GM18517 (cell line): ENCODE results near the gene ARHGAP22.

Experiments
- ATAC-seq: cut with Tn5 transposase; IDR thresholded peaks from one replicate; pipeline ENCODE4 v1.9.1; 2021; ENCODE audit warnings: mild to moderate bottlenecking, moderate library complexity; ENCODE audit not compliant: unreplicated experiment

The ARHGAP22 gene

DNA sequence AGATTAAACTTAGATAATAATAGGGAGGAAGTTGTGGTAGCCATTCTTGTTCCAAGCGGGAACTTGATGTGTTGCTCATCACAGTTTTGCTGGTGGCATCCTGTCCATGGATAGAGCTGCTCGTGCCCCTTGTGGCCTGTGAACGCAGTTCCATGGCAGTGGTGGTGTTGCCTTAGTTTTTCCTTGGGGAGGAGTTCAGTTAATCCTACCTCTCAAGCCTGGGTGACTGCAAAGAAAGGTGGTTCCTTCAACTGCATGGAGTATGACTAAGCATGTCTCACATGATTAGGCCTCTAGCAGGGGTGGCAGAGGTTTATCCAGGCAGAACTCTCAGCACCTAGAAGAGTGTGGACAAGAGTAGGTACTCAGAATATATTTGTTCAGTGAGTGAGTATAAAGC, 198.7 kb downstream of the ARHGAP22 start:
- no peak for ATAC-seq

DNA sequence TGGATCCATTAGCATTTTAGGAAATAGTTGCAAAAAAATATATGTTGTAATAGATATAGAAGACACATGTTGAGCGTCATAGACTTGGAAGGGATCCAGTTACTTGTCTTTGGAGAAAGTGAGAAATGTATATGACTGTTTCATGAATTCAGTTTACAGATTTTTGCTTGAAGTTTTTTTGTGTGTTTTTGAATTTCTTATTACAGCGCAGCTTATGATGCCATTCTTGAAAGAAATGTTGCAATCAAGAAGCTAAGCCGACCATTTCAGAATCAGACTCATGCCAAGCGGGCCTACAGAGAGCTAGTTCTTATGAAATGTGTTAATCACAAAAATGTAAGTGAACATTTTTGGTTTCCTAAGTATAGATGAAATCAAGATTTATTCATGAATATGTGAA, 200.2 kb downstream of the ARHGAP22 start:
- ATAC-seq = no peak

DNA sequence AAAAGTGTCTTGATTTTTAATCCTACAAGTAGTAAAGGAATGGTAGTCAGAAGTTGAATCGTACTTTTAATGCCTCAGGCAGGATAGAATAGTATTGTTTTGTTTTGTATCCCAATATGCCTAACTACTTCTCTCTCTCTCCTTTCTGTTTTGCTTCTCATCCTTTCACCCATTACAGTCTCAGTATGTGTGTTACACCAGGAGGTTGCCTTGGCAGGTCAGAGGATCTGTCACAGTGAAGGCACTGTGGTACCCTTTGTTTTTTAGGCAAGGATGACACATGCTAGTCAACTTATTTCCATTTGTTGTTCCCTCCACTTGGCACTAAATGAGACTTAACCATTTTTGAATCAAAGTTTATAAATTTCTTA, 204.0 kb downstream of the ARHGAP22 start:
- ATAC-seq = no peak

DNA sequence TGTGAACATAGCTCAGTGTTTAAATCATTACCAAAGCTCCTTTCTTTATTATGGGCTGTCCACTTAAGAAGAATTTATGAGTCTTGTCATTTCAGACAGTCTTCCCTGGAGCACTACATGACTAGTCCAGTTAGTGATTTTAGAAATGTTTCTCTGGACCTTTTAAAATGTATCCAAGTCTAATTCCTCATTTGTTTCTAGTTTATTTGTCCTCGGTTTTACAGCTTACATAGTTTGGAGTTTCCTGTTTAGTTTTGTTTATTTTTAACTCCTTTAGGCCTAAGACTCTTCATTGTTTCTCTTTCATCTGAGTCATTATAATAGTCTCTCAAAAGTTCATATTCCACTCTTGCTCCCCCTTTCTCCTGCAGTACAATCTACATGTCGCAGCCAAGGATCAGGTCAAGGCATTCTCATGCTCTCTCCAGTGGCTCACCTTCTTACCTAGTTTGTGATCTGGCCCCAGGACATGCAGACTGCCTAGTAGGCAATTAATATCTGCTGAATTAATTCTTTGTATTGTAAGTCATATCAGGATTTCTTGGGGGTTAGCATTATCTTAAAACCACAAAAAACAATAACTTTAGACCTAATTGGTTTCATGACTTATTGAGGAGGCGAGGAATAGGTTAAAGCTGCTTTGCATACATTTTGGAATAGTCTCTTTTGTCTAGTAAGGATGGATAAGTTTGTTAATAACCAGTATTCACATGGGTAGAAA, 204.6 kb downstream of the ARHGAP22 start:
- ATAC-seq = no peak

DNA sequence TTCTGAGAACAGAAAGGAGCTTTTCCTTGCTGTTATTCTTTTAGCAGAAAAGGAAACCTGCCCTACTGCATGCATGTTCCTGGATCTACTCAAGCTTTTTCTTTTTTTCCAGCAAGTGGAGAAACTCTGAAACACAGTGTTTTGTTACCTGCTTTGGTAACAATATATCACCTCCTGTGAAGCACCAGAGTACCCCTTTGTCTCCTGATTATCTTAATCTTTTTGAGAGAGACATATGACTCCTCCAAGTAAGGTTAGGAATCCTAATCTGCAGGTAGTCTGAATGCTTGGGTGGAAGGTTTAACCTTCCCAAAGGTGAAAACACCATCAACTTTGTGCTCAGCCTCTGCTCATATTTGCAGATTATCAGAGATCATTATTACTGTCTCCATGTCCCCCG, 205.3 kb downstream of the ARHGAP22 start:
- ATAC-seq = no peak

DNA sequence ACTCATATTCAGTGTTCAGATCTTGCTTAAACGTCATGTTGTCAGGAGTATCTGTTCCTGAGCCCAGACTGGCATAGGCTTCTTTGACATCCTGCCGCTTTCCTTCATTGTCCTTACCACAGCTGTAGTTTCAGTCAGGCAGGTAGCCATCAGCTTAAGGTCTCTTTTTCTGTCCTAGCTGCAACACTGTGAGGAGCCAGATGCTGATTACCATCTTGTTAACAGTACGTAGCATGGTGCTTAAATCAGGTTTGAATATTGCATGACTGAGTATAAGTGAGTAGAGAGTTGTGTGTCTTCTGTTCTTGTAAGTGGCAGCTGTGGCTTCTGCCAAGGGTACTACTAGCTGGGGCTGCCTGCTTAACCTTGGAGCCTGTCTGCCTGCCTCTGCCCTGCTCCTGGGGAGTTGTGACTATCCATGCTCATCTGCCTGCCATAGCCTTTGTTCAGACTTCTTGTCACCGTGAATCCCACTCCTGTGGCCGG, 205.8 kb downstream of the ARHGAP22 start:
- ATAC-seq = no peak

DNA sequence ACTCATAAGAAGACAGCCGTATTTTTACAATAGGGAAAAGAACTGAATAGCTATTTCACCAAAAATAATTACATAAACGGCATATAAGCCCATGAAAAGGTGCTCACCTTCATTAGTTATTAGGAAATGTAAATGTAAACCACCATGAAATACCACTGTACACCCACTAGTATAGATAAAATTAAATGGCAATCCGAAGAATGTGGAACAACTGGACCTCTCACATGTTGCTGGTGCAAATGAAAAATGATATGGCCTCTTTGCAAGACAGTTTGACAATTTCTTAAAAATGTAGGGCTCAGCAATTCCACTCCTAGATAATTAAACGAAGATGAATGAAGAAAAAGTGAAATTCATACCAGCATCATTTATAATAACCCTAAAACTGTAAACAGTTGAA, 206.6 kb downstream of the ARHGAP22 start:
- ATAC-seq = no peak
